GM19351 (cell line): Measurements from ENCODE around the gene FKBP5.
"Not testable (repeated sequence)": the region's sequence is repeated elsewhere in the genome, so short reads cannot be mapped to it uniquely, and the experiment has no call there.

Experiments
- ATAC-seq: cut with Tn5 transposase; IDR thresholded peaks from one replicate; pipeline ENCODE4 v1.9.1; 2021; ENCODE audit warnings: mild to moderate bottlenecking, moderate library complexity; ENCODE audit not compliant: unreplicated experiment

The FKBP5 gene

DNA sequence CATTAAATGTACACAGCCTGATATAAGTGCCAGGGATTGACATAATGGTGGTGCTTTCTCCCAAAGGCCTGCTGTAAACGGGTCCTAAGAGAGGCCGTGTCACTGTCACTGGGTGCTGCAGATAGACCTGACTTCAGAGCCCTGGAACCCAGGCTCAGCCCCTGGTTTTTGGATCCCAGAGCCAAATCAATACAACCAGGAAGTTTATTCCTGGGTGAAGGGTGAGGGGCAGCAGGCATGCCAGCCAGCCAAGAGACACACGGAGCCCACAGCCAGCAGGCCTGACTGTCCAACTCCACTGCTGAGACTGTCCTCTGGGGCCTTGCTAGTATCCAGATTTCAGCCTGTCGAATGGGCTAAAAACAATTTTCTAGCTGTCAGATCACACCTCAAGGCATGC, 35.3 kb upstream of the FKBP5 start:
- ATAC-seq: no peak

DNA sequence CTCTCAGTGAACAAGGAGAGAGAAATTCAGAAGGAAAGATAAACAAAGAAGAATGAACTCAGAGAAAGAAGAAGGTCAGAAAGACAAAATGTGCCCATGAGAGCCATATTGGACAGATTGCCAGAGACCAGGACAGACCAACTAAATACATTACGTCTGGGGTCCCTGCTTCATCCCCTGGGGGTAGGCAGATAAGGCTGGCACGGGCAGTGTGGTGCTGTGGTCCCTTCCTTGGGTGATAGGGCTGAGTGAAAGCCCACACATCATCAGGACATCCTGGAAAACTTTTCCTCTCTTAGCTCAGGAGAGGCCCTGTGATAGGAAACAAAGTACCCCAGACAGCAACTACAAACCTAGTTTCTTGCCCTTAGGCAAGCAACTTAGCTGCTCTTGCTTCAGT, 34.9 kb upstream of the FKBP5 start:
- ATAC-seq: no peak

GRCh38 chr6:35722121-35722761, 33.5 kb upstream of the FKBP5 start:
- ATAC-seq: no peak

DNA sequence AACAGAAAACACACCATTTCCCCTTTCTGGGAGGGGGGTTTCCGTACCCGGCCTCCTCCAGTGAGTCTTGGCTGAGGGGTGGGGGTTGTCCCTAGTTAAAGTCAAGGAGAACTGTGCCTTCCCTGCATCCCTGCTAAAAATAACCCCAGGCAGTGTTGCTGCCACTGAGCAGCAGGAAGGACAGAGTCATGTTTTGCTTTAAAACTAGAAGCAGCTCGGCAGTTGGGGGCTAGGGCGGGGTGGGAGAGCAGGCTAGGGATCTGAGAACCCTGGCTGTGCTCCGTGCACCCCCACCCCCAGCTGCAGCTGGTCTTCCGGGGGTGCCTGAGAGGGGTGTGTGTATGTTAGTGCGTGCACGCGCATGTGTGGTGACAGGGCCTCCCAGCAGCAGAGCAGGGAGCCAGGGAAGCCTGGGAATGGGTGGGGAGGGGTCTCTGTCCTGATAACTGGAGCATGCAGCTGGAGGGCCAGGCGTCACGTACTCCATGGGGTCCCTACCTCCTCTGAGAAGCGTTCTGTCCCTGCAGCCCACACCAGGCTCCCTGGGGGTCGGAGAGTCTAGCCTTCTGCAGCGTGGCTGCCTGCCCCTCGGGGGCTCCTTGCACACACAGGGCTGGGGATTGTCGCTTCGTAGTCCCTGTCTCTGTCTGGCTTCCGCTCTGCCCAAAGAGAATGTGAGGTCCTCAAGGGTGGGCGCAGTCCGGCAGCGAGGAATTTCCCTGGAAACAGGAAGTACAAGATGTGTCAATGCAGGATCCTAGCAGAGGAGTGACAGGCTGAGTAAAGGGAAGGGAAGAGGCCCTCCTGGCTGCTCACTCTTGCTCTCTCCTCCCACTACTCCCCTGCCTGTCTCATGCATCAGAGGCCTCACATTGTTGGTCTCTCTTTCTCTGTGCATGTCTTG, 31.4 kb upstream of the FKBP5 start:
- ATAC-seq: peak; percentile 56

DNA sequence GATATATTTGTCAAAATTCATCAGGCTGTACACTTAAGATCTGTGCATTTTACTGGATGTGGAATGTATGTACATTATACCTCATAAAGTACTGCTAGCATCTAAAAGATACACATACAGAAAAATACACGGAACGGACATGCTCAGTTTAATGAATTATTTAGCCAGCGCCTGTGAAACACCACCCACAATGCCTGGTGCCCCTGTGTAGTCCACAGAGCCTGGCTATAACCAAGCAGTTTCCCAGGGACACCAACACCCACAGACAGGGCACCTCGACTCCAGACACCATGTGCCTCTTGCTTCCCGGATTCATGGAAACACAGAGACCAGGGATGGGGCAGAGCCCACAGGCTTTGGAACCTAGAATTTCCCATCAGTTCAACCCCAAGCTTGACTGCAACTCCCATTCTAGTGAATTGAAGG, 30.7 kb upstream of the FKBP5 start:
- peak; percentile 25 for ATAC-seq

- ATAC-seq: no peak
Measured at GRCh38 chr6:35718911-35719381, 30.2 kb upstream of the FKBP5 start.

GRCh38 chr6:35718375-35718736, 29.6 kb upstream of the FKBP5 start:
- no peak for ATAC-seq

DNA sequence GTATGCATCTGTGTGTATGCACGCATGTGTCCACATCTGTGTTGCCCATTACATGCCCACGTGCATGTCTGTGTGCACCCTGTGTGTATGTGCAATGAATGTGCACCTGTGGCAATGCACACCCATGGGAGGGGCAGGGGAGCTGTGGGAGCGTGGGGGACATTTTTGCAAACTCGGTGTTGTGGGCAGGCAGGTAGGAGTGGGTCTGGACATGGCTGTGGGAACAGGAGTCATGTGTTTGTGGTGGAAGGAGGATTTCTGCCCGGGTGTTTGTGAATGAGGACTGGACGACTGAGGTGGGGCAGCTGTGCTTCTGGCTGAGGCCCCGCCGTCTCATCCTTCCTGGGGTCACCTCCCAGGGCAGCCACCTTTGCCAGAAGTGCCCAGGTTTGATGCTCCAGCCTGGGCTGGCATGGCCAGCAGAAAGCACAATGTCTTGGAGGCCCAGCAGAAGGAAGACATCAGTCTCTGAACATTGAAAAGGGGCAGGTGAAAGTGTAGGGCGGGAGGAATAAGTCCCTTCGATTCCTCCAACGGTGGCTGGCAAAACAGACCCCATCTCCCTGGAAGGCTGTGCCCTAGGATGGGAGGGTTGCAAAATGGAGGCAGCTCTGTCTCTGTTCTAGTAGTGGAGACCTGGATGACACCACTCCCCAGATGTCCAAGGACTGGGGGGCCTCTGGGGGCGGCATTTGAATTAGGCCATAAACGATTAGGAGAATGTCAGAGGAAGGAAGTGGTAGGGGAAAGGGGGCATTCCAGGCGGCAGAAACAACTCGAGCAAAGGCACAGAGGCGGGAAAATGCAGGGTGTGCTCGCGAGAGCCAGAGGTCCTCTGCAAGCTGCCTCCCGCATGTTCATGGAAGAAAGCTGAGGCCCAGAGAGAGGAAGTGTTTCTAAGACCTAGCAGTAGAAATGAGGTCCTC, 29.0 kb upstream of the FKBP5 start:
- ATAC-seq: no peak

DNA sequence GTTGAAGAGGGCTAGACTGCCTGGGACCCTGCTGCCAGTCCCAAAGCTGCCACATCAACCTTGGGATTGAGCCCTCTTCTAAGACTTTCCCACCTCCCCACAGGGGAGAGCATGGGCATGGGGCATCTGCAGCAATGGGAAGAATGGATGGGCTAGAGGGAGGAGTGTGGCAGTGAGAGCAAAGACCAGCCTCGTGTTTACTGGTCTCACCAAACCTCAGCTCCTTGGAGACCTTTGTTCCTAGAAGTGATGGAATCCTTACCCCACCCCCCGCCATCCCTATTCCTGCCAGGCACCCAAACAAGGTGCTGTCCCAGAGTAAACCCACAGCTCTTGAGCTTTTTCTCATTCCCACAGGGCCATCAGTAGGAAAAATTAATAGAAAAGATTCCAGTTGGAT, 28.1 kb upstream of the FKBP5 start:
- no peak for ATAC-seq

DNA sequence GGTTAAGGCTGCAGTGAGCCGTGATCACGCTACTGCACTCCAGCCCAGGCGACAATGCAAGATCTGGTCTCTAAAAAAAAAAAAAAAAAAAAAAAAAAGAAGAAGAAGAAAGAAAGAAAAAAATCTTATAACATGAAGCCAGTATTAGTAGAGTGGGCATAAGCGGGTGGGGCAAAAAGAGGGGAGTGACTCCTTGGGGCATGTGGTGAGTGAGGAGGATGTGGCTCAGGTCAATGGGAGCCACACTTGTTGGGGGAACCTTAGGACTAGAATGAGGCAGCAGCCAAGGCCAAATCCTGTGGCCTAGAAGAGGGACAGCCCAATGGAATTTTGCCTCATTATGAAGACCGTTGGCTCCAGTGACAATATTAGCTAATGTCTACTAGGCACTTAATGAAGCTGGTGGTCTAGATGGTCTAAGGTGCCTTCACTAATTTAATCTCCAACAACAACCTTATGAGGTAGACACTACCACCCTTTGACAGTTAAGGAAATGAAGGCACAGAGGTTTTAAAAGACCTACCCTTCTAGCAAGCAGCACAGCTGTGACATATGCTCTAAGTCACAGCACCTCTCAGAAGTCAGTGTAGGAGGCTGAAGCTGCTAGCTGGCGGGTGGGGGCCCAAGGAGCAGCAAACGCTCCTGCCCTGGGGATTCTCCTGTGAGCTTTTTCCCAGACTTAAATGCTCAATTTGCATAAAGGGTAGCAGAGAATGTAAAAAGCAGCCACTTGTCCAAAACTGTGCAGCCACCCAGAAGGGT, 24.5 kb upstream of the FKBP5 start:
- ATAC-seq: no peak

DNA sequence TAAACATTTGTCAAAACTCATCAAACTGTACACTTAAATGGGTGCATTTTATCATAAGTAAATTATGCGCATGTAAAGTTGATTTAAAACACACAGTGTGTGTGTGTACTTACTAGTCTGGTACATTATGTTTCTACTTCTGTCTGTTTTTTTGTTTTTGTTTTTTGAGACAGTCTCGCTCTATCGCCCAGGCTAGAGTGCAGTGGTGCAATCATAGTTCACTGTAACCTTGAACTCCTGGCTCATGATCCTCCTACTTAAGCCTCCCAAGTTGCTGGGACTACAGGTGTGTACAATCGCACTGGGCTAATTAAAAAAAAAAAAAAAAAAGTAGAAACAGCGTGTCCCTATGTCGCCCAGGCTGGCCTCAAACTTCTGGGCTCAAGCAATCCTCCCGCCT, 23.0 kb upstream of the FKBP5 start:
- no peak for ATAC-seq

- ATAC-seq: no peak
Measured at GRCh38 chr6:35710241-35710847, 21.6 kb upstream of the FKBP5 start.

- ATAC-seq: no peak
Measured at GRCh38 chr6:35708585-35708984, 19.9 kb upstream of the FKBP5 start.

GRCh38 chr6:35707714-35708407, 19.1 kb upstream of the FKBP5 start:
- ATAC-seq: no peak

DNA sequence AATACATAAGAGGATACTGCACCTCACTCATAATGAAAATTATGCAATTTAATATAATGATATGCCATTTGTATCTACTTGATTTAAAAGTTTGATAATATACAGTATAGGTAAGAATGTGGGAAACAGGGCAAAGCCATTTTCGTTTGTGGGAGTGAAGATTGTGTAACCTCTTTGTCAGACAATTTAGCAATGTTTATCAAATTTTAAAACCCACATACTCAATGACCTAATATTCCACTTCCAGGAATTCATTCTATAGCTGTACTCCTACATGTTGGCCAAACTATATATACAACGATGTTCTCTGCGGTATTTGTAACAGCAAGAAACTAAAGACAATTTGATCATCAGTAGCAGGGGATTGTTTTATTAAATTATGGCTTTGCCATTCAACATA, 17.8 kb upstream of the FKBP5 start:
- ATAC-seq: no peak

- ATAC-seq: no peak
Measured at GRCh38 chr6:35703554-35703953, 14.8 kb upstream of the FKBP5 start.

DNA sequence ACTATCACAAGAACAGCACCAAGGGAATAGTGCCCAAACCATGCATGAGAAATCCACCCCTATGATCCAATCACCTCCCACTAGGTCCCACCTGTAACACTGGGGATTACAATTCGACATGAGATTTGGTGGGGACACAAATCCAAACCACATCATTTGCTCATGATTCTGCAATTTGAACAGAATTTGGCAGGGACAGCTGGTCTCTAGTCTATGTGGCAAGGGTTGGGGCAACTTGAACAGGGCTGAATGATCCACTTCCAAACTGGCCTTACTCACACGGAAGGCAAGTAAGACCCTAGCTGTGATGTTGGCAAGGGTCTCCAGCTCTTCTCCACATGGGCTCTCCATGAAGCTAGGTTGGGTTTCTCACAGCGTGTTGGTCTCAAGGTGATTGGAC, 10.1 kb upstream of the FKBP5 start:
- ATAC-seq: no peak

DNA sequence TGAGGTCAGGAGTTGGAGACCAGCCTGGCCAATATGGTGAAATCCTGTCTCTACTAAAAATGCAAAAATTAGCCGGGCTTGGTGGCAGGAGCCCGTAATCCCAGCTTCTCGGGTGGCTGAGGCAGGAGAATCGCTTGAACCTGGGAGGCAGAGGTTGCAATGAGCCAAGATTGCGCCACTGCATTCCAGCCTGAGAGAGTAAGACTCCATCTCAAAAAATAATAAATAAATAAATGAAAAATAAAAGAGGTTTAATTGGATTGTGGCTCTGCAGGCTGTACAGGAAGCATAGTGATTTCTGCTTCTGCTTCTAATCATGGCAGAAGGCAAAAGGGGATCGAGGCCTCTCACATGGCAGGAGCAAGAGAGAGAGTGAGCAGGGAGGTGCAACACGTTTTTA, 9.7 kb upstream of the FKBP5 start:
- not testable (repeated sequence) for ATAC-seq

DNA sequence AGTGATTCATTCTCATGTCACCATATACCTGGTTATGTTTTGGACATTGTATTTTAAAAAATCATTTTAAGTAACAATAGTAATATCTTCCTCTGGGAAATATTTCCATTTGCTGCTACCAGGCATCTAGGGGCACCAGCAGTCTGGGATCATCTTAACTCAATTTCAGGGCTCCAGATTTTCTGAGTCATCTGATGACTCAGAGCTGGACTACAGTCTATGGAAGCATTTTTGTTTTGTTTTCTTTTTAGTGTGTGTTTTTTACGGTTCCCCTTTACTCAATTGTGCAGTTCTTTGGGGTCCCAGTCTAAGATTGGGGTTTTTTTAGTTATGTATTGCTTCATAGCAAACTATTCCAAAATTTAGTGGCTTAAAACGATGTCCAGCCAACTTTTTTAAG, 5.7 kb upstream of the FKBP5 start:
- no peak for ATAC-seq
